NCI-H1105 (cell line): ENCODE results near the gene IL19.

Experiments used
- DNase-seq: peaks from one replicate; lab custom pipeline; 2025; lab: John Stamatoyannopoulos, UW

The IL19 gene

GRCh38 chr1:206800411-206800810 is 29.8 kb downstream of the IL19 start:
- no peak for DNase-seq

DNA sequence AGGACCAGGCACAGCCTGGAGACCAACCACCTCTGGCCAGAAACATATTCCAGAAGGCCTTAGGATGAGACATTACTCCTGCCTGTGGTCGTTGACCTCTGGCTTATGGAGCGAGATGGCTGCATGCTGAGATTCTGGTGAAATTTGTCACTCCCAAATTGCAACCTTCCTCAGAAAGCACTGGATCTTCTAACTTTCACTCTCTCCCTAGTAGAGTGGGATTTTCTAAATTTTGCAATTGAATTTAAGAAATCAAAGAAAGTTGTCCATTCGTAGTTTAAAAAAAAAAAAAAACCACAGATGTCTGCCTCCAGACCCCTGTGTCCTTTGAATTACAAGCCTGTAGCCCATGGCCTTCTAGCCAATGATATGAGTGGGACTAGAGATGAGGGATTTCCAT is 30.3 kb downstream of the IL19 start:
- DNase-seq, result no peak

GRCh38 chr1:206801467-206801866 is 30.9 kb downstream of the IL19 start:
- DNase-seq, result no peak

DNA sequence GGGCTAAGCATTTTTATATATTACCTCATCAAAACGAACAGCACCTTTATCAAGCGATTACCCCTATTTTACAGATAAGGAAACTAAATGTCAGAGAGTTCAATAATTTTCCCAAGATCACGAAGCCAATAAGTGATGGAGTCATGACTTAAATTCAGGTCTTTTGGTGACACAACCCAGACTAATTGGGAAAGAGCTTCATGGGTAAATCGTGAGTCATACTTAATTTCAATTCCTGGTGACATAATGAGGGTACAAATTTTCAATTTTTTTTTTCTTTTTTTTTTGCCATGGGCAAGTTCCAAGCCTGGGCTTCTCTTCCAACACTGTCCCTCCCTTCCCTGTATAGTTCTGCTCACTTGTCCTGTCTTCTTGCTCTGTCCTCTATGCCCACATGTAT is 31.8 kb downstream of the IL19 start:
- DNase-seq, result no peak

- DNase-seq, result no peak
These were observed 32.7 kb downstream of the IL19 start for GRCh38 chr1:206803221-206803730.

GRCh38 chr1:206804156-206804737 is 33.7 kb downstream of the IL19 start:
- DNase-seq, result no peak

DNA sequence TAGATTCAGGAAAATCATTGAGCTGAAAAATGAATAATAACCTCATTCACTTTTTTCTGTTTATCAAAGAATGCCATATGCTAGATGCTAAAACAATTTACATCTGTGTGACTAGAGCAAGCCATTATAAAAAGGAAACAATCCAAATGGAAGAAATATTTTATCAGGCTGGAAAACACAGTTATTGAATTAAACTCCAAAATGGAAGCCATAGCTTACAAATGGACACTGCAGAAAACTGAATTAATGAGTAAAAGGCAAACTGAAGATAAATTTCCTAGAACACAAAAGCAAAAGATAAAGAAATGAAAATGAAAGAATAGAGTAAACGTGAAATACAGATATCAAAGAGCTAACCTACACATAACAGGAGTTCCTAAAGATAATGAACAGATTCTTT is 34.8 kb downstream of the IL19 start:
- no peak for DNase-seq

- DNase-seq, result no peak
These were observed 38.0 kb downstream of the IL19 start for GRCh38 chr1:206808615-206809014.

DNA sequence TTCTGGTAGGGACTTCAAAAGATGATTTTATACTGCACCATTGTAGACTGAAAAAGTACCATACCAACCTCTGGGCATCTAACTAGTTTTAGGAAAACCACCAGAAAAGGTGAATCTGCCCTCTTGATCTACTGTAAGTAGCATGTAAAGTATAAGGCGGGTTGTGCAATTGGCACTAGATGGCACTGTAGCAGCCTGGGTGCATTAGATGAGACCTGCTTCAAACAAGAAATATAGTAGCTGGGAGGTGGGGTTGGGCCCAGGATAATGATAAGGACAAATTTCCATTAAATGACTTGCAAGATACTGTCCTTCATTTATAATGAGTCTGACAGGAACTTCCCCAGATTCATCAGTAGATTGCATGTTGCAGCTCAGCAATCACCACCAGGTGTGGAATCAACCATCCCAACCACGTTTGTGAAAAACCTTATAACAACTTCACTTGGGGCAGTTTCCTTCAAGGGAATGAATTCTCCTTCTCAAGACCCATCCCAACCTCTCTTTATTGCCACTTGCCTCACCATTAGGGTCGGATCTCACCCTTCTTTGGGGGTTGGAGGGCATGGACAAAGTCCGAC is 39.0 kb downstream of the IL19 start:
- DNase-seq, result no peak

DNA sequence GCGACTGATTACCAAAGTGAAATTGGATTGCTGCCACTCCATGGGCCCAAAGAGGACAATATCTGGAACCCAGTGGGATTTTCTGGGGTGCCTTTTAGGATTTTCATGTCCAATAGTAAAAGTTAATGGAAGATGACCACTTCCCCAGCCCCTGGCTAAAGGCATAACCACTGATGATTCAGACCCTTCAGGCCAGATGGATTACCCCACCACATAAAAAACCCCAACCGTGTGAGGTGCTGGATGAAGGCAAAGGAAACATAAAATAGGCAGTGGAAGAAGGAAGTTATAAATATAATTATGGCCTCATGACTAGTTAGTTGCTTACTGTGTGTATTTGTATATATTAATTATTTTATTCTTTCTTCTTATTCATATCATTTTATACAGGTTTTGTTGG is 41.9 kb downstream of the IL19 start:
- no peak for DNase-seq

DNA sequence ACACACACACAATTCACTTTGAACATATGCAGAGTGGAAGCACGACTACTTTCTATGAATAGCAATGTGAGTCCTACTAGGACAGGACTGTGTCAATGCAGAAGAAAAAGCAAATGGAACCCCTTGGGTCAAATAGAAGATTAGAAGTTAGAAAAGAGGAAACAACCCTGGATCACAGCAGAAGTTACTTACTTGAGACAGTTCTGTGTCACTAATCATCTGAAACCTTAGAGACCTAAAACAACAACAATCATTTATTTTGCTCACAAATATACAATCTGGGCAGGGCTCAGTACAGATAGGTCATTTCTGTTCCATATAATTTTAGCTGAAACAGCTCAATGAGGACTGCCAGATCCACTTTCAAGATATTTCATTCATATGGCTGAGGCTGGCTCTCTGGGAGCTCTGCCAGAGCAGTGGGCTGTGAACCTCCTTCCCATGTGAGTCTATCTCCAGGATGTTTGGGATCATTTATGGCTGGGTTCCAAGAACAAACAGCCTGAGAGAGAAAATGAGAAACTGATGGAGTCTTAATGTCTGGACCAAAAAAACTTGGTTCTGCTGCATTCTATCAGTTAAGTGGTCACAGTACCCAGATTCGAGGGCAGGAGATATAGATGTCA is 44.3 kb downstream of the IL19 start:
- peak; percentile 83 for DNase-seq

GRCh38 chr1:206816390-206817287 is 46.1 kb downstream of the IL19 start:
- DNase-seq, result no peak

DNA sequence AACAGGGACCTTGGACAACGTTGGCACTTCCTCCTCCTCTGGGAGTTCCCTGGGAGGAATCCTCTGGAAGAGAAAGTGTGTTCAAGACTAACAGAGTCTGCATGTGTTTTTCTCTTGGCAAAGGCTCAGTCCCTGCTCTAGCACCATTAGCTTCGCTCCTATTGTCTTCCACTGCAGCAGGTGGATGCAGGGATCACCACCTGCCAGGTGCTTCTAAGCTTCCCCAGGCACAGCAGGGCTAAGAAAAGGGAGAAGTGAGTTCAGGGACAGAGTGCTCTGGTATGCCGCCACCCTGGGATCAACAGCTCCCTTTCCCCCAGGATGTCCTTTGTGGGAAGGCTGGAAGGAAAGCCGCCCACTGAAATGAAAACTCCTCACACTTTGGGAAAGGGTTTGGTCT is 50.9 kb downstream of the IL19 start:
- DNase-seq, result peak; percentile 41

DNA sequence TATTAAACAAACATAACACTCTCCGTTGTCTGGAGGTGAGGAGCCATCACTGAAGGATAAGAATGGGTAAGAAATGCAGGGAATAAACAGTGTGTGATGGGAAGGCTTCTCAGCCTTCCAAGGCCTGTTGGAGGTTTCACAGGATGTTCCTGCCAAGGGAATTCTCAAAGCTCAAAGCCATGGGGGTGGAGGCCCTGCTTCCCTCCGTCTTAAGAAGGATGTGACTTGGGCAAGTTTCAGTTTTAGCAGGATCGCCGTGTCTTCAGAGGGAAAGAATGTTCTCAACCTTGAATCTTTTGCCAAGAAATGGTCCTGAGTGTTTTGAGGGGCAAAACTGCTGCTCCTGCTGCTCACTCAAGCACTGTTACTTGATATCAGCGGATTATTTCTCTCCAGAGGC is 53.2 kb downstream of the IL19 start:
- DNase-seq, result no peak

GRCh38 chr1:206824331-206824730 is 53.8 kb downstream of the IL19 start:
- DNase-seq, result no peak

- peak; percentile 65 for DNase-seq
These were observed 55.8 kb downstream of the IL19 start for GRCh38 chr1:206826394-206826793.

DNA sequence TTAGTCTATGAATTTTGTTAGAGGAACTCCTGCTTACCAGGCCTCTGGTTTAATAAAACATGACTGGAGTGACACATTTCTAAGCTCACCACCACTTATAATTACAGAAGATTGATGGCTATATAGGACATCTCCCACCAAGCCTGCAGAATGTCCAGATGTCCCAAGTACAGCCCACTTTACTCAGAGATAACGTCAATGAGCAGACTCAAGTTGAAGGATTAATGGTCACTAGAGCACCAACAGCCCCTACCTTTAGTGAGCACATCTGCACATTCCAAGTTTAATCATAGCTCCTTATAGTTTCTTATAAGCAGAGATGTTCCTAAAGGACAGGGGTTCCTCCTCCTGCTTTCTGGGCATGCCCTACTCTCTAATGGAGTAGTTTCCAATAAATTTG is 57.5 kb downstream of the IL19 start:
- no peak for DNase-seq

DNA sequence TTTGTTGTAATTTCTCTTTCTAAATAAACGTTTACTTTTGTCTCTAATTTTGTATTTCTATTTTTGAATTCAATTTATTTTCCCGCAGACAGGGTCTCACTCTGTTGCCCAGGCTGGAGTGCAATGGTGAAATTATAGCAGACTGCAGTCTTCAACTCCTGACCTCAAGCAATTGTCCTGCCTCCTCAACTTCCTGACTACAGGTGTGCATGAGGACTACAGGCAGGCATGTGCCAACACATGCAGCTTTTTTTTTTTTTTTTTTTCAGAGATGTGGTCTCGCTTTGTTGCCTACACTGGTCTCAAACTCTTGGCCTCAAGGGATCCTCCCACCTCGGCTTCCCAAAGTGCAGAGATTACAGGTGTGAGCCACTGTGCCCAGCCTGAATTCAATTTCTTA is 58.2 kb downstream of the IL19 start:
- DNase-seq, result no peak

DNA sequence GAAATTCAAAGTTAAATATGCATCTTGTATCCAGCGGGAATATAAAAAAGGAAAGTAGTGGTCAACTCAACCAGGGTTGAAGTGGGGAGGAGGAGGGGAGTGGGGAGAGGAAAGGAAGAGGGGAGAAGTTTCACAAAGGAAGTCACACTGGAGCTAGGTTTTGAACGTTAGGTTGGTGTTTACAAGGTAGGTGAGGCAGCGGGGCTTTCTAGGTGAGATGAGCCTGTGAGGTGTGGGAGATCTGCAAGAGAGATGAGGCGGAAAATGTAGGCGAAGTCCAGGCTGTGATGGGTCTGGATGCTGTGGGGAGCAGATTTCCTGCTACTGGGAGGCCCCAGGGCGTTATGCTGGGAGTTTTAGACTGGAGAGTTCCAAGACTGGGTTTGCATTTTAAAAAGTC is 58.7 kb downstream of the IL19 start:
- DNase-seq, result no peak

- DNase-seq, result no peak
These were observed 59.3 kb downstream of the IL19 start for GRCh38 chr1:206829875-206830274.

GRCh38 chr1:206831650-206832049 is 61.1 kb downstream of the IL19 start:
- DNase-seq, result no peak

- no peak for DNase-seq
These were observed 61.8 kb downstream of the IL19 start for GRCh38 chr1:206832352-206832880.
